Effector CD4-positive, alpha-beta T cell (primary cell): ENCODE data around the gene TFPT.

ENCODE experiments used
- DNase-seq: peaks from one replicate; pipeline ENCODE4 v3.0.0-alpha.2; 2020

Gene TFPT

DNA sequence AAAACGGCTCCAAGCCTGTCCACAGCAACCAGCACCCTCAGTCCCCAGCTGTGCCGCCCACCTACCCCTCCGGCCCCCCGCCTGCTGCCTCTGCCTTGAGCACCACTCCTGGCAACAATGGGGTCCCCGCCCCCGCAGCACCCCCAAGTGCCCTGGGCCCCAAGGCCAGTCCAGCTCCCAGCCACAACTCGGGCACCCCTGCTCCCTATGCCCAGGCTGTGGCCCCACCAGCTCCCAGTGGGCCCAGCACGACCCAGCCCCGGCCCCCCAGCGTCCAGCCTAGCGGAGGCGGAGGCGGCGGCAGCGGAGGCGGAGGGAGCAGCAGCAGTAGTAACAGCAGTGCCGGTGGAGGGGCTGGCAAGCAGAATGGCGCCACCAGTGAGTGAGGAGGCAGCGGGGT, 32.7 kb upstream of the TFPT start:
- no peak for DNase-seq

DNA sequence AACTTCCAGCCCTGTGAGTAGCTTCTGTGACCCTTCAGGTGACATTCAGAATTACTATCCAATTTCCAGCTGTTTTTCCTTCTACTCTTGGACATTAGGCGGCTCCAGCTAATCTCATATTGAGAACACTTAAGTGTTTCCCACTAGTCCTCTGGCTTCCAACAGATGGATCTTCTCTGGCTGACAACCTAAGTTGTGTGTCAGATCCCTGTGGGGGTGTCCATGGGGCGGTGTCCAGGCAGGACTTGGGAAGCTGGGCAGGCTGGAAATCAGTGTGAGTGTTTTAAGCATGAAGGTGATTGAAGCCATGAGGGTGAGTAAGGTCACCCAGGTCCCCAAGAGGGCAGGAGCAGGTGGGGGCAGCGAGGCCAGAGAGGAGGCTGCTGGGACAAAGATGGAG, 32.2 kb upstream of the TFPT start:
- no peak for DNase-seq

DNA sequence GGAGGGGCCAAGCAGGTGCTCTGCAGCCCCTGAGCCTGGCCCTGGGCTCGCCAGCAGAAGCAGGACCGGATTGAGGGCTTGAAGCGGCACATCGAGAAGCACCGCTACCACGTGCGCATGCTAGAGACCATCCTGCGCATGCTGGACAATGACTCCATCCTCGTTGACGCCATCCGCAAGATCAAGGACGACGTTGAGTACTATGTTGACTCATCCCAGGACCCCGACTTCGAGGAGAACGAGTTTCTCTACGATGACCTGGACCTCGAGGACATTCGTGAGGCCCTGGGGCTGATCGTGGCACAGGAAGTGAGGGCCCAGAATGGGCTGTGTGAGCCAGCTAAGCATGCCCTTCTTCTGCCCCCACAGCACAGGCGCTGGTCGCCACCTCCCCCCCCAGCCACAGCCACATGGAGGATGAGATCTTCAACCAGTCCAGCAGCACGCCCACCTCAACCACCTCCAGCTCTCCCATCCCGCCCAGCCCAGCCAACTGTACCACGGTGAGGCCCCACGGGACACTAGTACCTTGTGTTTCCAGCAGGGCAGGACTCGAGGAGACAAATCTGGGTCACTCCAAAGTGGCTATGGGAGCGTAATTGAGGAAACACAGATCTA, 30.2 kb upstream of the TFPT start:
- no peak for DNase-seq

DNA sequence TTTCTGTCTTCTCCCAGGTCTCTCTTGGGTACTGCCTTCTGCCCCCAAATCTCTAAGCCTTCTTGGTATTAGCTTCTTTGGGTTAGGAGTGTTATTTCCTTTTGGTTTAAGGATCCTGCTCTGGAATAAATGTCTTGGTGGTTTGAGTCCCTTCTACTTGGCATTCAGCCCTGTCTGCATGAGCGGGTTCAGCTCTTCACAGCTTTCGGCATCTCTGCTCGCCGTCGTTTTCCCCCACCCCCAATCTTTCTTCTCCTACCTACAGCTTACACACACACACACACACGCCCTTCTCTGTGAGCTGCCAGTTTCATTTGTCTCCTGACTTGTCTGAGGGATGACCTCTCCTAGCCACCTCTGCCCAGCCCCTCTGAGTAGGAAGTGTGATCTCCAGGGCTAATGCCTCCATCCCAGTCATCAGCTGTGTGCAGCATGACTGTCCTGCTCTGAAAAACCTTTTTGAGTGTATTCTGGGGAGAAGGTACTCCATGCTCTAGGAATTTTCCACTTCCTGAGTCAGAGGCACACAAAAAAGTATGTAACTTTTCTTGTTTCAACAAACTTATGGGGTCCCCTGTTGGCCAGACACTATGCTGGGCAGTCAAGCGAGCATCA, 26.8 kb upstream of the TFPT start:
- no peak for DNase-seq

- DNase-seq: no peak
These were observed 25.9 kb upstream of the TFPT start for GRCh38 chr19:54141356-54141755.

- DNase-seq: no peak
These were observed 23.2 kb upstream of the TFPT start for GRCh38 chr19:54138489-54139256.

DNA sequence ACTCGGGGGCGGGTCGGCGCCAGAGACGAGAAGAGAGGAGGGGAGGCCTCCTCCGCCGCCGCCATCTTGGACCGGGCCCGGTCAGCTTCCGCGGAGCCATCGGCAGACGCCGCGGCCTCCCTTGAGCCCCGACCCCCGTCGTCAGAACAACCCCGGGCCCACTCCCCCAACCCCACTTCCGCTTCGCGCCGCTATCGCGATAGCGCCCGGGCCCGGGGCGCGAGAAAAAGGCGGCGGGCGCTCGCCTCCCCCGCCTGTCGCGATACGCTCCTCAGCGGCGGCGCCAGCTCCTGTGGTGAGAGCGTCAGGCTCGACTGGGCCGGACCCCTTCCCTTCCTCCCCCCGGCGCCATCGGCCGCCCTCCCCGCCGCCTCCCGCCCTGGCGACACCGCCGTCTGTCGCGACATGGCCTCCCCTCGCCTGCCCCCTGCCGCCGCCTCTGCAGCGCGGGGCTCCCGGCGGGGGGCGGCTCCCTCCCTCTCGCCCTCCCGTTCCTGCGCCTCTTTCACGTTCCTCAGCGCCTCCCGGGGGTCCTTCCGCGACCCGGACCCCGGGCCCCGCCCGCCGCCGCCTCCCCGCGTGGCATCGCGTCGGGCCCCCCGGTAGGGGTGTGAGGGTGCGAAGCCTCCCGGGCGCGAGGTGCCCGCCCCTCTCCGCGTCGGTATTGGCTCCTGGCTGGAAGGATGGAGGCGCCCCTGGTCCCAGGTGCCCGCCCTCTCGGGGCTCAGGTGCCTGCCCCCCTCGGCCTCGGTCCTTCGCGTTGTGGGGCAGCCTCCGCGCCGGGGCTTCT, 22.4 kb upstream of the TFPT start, which contains the start of gene CNOT3:
CNOT3 (plus strand) TSS at position 64 of the 790 bp plus-strand sequence. CDS start 5,217 bp downstream, outside the sequence.
- peak; percentile 31 for DNase-seq

DNA sequence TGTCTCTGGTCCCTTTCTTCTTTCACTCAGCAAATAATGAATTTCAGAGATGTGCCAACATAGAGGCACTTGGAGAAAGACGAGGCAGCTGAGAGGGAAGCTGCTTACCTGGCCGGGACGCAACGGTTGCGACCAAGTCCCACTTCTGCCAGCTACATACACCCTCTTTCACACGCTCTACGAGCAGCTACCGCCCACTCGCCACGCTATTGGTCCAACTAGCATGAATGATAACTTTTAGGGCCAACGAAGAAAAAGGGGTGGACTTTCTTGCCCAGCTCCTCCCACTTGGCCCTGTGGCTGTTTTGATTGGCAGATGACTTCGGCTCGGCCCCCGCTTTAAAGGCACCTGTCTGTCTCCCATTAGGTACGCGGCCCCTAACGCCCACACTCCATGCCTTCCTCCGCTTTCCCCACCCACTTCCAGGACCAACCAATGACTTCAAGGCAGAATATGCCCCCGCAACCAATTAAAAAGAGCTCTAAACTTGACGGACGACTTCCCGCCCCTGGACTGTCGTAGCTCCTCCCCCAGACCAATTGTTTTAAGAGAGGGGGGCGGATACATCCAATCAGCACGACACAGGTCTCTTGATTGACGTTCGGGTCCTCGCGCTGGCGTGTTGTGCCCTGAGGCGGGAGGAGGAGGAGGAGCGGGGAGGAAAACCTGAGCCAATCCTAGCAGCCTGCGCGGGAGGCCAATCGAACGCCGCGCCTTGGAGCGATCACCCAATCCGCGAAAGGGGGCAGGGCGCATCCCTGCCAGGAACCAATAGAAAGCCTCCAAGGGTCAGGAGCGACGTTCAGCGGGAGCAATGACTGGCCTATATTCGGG, 21.6 kb upstream of the TFPT start:
- DNase-seq: peak; percentile 98

DNA sequence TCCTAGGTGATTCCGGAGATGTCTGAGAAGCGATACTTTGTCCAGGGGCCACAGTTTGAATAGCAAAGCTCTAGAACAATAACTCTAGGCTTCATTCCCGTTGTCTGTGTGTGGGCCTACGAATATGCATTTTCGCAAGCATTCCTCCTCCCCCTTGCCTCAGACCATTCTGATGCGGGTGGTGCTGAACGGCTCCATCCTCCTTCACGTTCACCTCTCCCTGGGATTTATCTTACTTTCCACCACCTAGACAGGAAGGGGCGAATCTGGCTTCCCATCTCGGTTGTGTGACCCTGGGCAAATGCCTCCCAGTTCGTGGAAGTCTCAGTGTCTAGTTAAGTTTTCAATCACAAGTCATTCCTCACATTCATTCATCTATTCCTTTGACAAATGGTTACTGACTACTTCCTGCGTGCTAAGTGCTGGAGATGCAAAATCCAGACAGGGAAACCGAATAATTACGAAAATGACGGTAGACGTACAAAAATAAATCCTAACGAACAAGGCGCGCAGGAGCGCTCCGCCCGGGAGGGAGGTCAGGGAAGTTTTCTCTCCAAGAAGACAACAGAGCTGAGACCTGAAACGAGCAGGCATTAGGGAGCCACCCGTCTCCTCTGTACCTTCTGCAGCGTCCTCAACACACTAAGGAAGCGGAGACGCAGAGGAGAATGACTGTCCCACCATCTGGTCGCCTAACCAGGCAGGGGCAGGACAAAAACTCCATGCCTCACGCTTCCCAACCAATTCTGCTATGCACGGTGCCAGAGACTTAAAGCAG, 20.8 kb upstream of the TFPT start:
- no peak for DNase-seq

GRCh38 chr19:54133957-54134590, 18.6 kb upstream of the TFPT start:
- DNase-seq: no peak

DNA sequence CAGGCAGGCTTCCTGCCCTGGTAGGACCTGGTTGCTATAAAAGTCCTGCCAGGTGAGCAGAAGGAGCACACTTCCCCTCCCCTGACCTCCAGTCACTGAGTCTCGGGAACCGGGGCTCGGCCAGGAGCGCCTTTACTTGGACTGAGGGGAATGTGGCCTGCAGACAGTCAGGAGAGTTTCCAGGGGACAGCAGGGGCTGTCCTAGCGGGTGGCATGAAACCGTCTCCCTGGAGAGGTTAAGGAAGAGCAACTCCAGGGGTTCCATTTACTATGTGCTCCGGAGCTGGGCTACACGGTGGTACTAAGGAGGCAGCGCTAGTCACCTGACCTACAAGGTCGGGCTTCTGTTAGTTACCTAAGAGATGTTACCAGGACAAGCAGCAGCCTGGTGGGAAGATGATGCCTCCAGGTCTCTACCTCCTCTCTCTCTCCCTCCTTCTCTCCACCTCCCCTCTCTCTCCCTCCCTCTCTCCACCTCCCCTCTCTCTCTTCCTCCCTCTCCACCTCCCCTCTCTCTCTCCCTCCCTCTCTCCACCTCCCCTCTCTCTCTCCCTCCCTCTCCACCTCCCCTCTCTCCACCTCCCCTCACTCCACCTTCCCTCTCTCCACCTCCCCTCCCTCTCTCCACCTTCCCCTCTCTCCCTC, 18.0 kb upstream of the TFPT start:
- DNase-seq: no peak

DNA sequence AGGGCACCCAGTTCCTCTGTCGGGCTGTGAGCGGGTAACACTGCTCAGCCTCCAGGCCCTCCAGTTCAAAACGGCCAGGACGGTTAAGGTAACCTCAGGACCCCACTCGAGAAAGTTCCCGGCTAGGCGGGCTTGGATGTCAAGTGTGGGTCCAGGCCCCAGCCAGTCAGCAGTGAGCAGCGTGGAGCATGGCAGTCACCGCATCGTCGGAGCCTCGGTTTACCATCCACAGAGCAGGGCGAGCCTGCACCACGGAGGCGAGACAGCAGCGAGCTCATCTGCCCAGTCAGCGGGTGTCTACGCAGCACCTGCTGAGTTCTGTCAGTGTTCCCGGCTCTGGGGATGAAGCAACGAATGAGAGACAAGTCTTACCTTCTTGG, 14.2 kb upstream of the TFPT start:
- DNase-seq: no peak

DNA sequence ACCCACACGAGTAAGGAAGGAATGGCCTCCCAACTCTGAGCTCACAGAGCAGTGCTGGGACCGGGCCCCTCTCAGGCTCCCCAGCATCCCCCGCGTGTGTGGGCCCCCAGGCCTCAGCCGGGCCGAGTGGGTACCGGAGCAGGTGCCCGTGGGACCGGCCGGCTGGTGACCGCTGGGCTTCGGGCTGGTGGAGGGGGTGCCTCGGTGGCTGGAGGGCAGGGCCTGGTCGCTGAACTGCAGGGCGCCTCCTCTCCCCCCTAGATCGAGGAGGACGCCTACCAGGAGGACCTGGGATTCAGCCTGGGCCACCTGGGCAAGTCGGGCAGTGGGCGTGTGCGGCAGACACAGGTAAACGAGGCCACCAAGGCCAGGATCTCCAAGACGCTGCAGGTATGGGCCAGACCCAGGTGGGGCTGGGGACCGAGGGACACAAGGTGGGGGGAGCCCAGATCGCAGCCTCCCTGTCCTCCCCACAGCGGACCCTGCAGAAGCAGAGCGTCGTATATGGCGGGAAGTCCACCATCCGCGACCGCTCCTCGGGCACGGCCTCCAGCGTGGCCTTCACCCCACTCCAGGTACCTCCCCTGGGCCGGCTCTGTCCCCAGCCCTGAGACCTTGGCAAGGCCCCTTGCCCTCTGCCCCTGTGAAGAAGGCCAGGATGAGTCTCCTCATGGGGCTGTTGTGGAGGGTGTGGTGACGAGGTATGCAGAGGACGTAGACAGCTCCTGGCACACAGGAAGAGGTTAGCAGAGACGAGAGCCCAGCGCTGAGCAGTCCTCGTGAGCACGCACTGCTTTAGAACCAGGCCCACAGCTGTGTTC, 13.5 kb upstream of the TFPT start:
- DNase-seq: no peak

- DNase-seq: no peak
These were observed 12.9 kb upstream of the TFPT start for GRCh38 chr19:54128441-54128725.

DNA sequence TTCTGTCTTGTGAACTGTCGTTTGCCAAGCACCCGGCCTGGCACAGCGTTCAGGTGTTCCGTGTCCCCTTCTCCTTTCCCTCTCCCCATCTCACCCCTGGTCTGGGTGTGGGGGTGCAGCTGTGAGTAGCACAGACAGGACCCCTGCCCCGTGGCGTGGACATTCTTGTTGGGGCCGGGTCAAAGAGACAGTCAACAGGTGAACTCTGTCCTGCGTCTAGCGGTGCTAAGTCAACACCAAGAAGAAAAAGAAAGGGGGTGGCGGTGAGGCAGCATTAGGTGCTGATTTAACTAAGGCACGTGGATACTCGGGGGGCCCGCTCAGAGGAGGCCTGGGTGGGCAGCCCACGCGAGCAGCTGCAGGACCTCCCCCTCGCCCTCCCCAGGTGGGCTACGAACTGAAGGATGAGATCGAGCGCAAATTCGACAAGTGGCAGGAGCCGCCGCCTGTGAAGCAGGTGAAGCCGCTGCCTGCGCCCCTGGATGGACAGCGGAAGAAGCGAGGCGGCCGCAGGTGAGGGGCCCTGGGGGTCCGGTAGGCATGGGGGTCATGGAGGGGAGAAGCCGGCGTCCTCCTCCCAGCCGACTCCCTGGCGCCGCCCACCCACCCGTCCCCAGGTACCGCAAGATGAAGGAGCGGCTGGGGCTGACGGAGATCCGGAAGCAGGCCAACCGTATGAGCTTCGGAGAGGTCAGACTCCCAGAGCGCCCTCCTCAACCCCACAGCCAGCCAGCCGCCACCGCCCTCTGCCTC, 12.4 kb upstream of the TFPT start:
- DNase-seq: no peak

DNA sequence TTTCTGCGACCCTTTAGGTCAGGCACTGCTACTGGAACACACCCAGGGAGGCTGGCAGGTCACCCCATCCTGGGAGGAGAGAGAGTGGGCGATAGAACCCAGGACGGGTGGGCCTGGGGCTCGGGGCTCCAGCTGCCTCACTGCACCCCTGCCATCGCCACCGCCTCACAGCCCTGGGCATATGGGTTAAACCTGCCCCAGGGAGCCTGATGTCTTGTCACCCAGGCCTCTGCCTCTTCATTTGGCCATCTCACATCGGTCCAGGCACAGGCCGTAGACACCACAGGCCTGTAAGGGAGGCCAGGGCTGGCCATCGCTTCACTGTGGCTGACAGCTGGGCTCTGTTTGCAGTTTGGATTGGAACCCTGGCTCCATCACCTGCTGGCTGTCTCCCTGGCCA, 10.3 kb upstream of the TFPT start:
- DNase-seq: no peak

GRCh38 chr19:54124393-54124792, 8.9 kb upstream of the TFPT start:
- no peak for DNase-seq

DNA sequence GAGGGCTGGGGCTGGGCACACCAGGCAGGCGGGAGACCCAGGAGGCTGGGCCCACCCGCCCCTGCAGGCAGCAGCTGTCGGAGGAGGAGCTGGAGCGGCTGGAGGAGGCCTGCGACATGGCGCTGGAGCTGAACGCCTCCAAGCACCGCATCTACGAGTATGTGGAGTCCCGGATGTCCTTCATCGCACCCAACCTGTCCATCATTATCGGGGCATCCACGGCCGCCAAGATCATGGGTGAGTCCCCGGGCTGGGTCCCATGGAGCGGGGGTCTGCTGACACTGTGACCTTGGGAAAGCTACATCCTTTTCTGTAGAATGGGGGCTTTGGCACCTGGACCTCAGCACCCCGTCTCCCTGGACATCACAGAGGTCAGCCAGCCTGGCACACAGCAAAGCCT, 8.2 kb upstream of the TFPT start:
- no peak for DNase-seq

DNA sequence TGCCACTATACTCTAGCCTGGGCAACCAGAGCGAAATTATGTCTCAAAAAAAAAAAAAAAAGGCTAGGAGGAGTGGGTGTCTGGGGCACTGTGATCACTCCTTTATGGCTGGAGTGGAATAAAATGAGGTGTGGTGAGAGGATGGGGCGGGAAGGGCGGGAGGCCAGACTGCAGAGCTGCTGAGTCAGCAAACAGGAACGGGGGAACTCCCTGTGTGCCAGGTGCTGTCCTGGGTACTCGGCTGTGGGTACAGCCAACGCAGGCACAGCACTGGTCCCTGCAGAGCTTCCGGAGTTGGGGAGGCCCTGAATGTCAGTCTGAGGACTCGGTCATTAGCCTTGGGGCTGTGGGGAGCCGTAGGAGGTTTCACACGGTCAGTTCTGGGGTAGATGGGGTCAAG, 5.8 kb upstream of the TFPT start:
- no peak for DNase-seq
